Esophagus squamous epithelium (tissue), 4 donors: ENCODE results near the gene SLC35F6.

Experiments
- CTCF ChIP-seq, 6 experiments: fragments of 450-650 bp in 4 of 6; fragments of 200-600 bp in 2 of 6; sonication (generic) in 2 of 6; IDR thresholded peaks; one replicate each; pipeline ENCODE4 v1.5.1; 2016 to 2019; ENCODE audit warnings: antibody characterized with exemption in 6 of 6, mild to moderate bottlenecking in 4 of 6, moderate library complexity in 4 of 6
- POLR2A ChIP-seq, 4 donors: fragments of 450-650 bp; IDR thresholded peaks; one replicate each; pipeline ENCODE4 v1.6.1; 2017; ENCODE audit warnings: antibody characterized with exemption in 4 of 4, mild to moderate bottlenecking in 4 of 4, moderate library complexity in 3 of 4

- TF ChIP-seq CTCF (IDR thresholded peaks at IDR 0.05): no peak
- TF ChIP-seq POLR2A (IDR thresholded peaks at IDR 0.05): no peak
These were observed 7.7 kb upstream of the SLC35F6 start for GRCh38 chr2:26756337-26756736.
